Naive thymus-derived CD4-positive, alpha-beta T cell (primary cell): ENCODE data around the gene STAG2. TPM values are rescaled to one million over a fixed set of nuclear protein-coding genes. Genes with fewer than 3 reads are reported as not detected.

ENCODE experiments used
- ATAC-seq: fragments of 150-1000 bp; cut with Tn5 transposase; 2 replicates; pipeline ENCODE4 v1.10.0; 2021; ENCODE audit warnings: mild to moderate bottlenecking, moderate library complexity
- CTCF ChIA-PET: fragments of 350-600 bp; sonication (Branson Sonifier 250); formaldehyde crosslinking; loops from one replicate; lab custom pipeline; 2021; ENCODE audit warnings: antibody characterized with exemption; lab: Charles Lee
- POLR2A ChIA-PET: fragments of 350-600 bp; sonication (Branson Sonifier 250); formaldehyde crosslinking; loops from one replicate; lab custom pipeline; 2021; ENCODE audit warnings: antibody characterized with exemption, inconsistent platforms; lab: Charles Lee
- DNase-seq, 9 donors: peaks; one replicate each; pipeline versions ENCODE4 v3.0.0 to v3.0.0-alpha.2; 2020 to 2022; ENCODE audit warnings: mixed read lengths in 1 of 9
- H3K27ac ChIP-seq: one replicate; pipeline ENCODE4 v1.7.0; 2013; ENCODE audit warnings: mild to moderate bottlenecking, low read depth, low read length, moderate library complexity
- H3K27me3 ChIP-seq, 2 donors: one replicate each; pipeline ENCODE4 v1.7.0; 2013; ENCODE audit warnings: low read length in 2 of 2, mild to moderate bottlenecking in 2 of 2, moderate library complexity in 2 of 2; ENCODE audit not compliant: control insufficient read depth in 2 of 2, insufficient read depth in 2 of 2
- H3K36me3 ChIP-seq, 3 experiments: 1 replicate in 2 of 3; 2 replicates in 1 of 3; pipeline ENCODE4 v1.7.0; 2013; ENCODE audit warnings: low read length in 3 of 3, mild to moderate bottlenecking in 3 of 3, moderate library complexity in 1 of 3; ENCODE audit not compliant: insufficient read depth in 3 of 3, control insufficient read depth in 2 of 3
- H3K4me1 ChIP-seq, 2 donors: one replicate each; pipeline ENCODE4 v1.7.0; 2013; ENCODE audit warnings: low read length in 2 of 2, mild to moderate bottlenecking in 2 of 2, moderate library complexity in 1 of 2; ENCODE audit not compliant: control insufficient read depth in 2 of 2, insufficient read depth in 2 of 2
- H3K4me3 ChIP-seq: 2 replicates; pipeline ENCODE4 v1.7.0; 2013; ENCODE audit warnings: mild to moderate bottlenecking, low read length
- H3K9me3 ChIP-seq, 3 experiments: 1 replicate in 2 of 3; 2 replicates in 1 of 3; pipeline ENCODE4 v1.7.0; 2013; ENCODE audit warnings: low read length in 3 of 3; ENCODE audit not compliant: control insufficient read depth in 2 of 3
- H3K27ac Mint-ChIP-seq, 9 donors: one replicate each; pipeline ENCODE4 v1.8.0; 2020 to 2022; ENCODE audit warnings: mixed read lengths in 9 of 9, mild to moderate bottlenecking in 8 of 9, moderate library complexity in 5 of 9, inconsistent platforms in 2 of 9
- H3K27me3 Mint-ChIP-seq, 5 donors: one replicate each; pipeline ENCODE4 v1.8.0; 2021 to 2022; ENCODE audit warnings: mixed read lengths in 5 of 5, mild to moderate bottlenecking in 1 of 5
- H3K36me3 Mint-ChIP-seq, 5 donors: one replicate each; pipeline ENCODE4 v1.8.0; 2020 to 2022; ENCODE audit warnings: mixed read lengths in 5 of 5, mild to moderate bottlenecking in 3 of 5, inconsistent platforms in 1 of 5
- H3K4me1 Mint-ChIP-seq, 7 donors: one replicate each; pipeline ENCODE4 v1.8.0; 2020 to 2022; ENCODE audit warnings: mixed read lengths in 7 of 7, mild to moderate bottlenecking in 3 of 7, inconsistent platforms in 1 of 7
- H3K4me3 Mint-ChIP-seq, 10 donors: one replicate each; pipeline ENCODE4 v1.8.0; 2020 to 2022; ENCODE audit warnings: mild to moderate bottlenecking in 10 of 10, mixed read lengths in 10 of 10, moderate library complexity in 6 of 10, inconsistent platforms in 2 of 10
- H3K9me3 Mint-ChIP-seq, 11 donors: one replicate each; pipeline ENCODE4 v1.8.0; 2020 to 2022; ENCODE audit warnings: mixed read lengths in 11 of 11, mild to moderate bottlenecking in 4 of 11, inconsistent platforms in 1 of 11, moderate library complexity in 1 of 11
- intact Hi-C, 2 donors: fragments of 100-400 bp; cut with micrococcal nuclease; formaldehyde crosslinking; loops; one replicate each; pipeline ENCODE4 v1.15.1; 2023
- polyA plus RNA-seq, 2 donors: library from polyadenylated mRNA; unstranded; fragments of 300-500 nt; fragmentation: Illumina TruSeq; gene quantifications; one replicate each; pipeline ENCODE4 v1.2.3, GENCODE V29; 2021
- total RNA-seq, 6 experiments: library from RNA in 5 of 6; stranded (reverse) in 5 of 6; gene quantifications; 1 replicate in 5 of 6; 2 replicates in 1 of 6; pipeline ENCODE4 v1.2.3 and lab custom pipeline; 2021 to 2026

The STAG2 gene
- total and polyA plus RNA-seq, 7 experiments from 2014 or later: 73.6 to 124 (median 84.6) TPM

DNA sequence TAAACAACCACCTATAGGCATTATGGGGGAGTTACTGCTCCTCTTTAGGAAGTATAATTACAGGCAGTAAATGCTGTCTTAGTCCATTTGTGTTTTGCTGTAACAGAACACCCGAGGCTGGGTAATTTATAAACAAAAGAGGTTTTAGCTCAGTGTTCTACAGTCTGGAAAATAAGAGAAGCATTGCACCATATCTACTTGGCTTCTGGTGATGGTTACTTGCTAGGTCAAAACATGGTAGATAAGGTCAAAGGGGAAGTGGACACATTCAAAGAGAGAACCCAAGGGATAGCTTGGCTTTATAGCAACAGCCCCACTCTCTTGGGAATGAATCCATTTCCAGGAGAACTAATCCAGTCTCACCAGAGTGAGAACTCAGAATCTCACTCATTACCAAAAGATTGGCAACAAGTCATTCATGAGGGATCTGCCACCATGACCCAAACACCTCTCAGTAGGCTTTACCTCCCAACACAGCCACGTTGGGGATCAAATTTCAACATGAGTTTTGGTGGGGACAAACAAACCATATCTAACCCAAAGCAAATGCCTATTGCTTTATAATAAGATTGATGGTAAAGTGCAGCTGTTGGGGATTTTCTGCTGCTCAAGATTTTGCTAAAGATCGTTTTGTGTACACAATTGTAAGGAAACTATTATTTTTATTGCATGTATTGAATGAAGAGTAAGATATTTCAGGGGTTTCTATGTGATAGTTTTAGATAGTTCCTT is 32.6 kb downstream of the STAG2 start:
- DNase-seq (no peak), ATAC-seq (no peak)
- Mint-ChIP-seq H3K36me3 (peaks cover 0 to 9% (median 0%) of the 10 kb centered on the region in 5 donors), H3K27me3 (no peaks in the 10 kb centered on the region), H3K4me1 (peaks cover 5 to 73% (median 58%) of the 10 kb centered on the region in 7 donors), H3K9me3 (no peaks in the 10 kb centered on the region), H3K27ac (peak overlapping the region in 3 of 9 donors; percentile 14 to 52 (median 51)), H3K4me3 (peak overlapping the region in 1 of 10 donors; percentile 18)
- CTCF ChIA-PET: no interaction called here
- Histone ChIP-seq H3K9me3 (no peaks in the 10 kb centered on the region), H3K36me3 (no peaks in the 10 kb centered on the region), H3K4me3 (no peak overlapping the region), H3K27ac (no peak overlapping the region), H3K4me1 (peaks cover 8 to 10% of the 10 kb centered on the region in 2 donors), H3K27me3 (no peaks in the 10 kb centered on the region)
- intact Hi-C loops: loop anchor here in 1 of 2 donors (2.0 kb wide), 1 partner anchor 17 kb away; no protein-coding TSS in a partner anchor
- POLR2A ChIA-PET: interaction anchor here (0.8 to 1.0 kb wide), 2 partner anchors 9 to 98 kb away, joined by 3 read pairs; no protein-coding TSS in a partner anchor

DNA sequence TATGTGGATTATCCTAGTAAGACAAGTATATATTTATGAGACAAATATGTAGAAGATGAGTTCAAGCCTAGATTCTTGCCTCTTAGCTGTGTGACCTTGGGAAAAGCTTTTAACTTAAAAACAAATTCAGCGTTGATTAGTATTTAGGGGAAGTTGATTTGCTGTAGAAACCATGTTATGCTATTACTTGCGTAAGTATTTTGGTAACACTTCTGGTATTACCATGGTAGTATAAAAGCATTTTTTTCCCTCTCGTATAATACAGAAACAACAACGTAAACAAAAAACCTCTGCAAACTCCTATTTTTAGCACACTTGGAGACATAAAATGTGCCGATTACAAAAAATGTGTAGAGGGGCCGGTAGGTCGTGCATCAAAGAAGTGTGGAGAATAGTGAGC is 33.2 kb downstream of the STAG2 start:
- H3K4me1 Mint-ChIP-seq: peaks cover 9 to 74% (median 57%) of the 10 kb centered on the region in 7 donors
- peak overlapping the region in 3 of 10 donors; percentile 18 to 44 (median 44) for H3K4me3 Mint-ChIP-seq
- ChIA-PET POLR2A (no interaction called here), CTCF (no interaction called here)
- H3K27me3 ChIP-seq: no peaks in the 10 kb centered on the region
- no peaks in the 10 kb centered on the region for H3K27me3 Mint-ChIP-seq
- peak; percentile 41 for ATAC-seq
- H3K36me3 ChIP-seq: no peaks in the 10 kb centered on the region
- DNase-seq: no peak
- H3K9me3 ChIP-seq: no peaks in the 10 kb centered on the region
- H3K9me3 Mint-ChIP-seq: no peaks in the 10 kb centered on the region
- peaks cover 8 to 10% of the 10 kb centered on the region in 2 donors for H3K4me1 ChIP-seq
- no peak overlapping the region for H3K27ac ChIP-seq
- intact Hi-C loops: loop anchor here in 1 of 2 donors (2.0 kb wide), 1 partner anchor 16 kb away; no protein-coding TSS in a partner anchor
- H3K27ac Mint-ChIP-seq: peak overlapping the region in 2 of 9 donors; percentile 51 to 52
- no peak overlapping the region for H3K4me3 ChIP-seq
- H3K36me3 Mint-ChIP-seq: peaks cover 0 to 8% (median 0%) of the 10 kb centered on the region in 5 donors

DNA sequence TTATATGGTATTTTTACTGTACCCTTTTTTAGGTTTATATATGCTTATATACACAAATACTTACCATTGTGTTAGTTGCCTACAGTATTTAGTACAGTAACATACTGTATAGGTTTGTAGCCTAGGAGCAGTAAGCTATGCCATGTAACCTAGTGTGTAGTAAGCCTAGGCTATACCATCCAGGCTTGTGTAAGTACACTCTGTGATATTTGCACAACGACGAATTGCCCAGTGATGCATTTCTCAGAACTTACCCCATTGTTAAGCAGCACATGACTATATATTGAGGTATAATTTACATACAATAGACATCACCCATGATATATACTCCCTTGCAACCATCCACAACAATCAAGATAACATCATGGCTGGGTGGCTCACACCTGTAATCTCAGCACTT is 40.1 kb downstream of the STAG2 start:
- Mint-ChIP-seq H3K27me3 (no peaks in the 10 kb centered on the region), H3K27ac (peak overlapping the region in 1 of 9 donors; percentile 34), H3K4me3 (no peak overlapping the region), H3K4me1 (peaks cover 17 to 57% (median 38%) of the 10 kb centered on the region in 7 donors), H3K36me3 (peaks cover 0 to 12% (median 4%) of the 10 kb centered on the region in 5 donors), H3K9me3 (peaks cover 0 to 2% (median 0%) of the 10 kb centered on the region in 11 donors)
- POLR2A ChIA-PET: no interaction called here
- H3K4me3 ChIP-seq: no peak overlapping the region
- H3K27ac ChIP-seq: no peak overlapping the region
- no peaks in the 10 kb centered on the region for H3K36me3 ChIP-seq
- ATAC-seq: no peak
- H3K9me3 ChIP-seq: no peaks in the 10 kb centered on the region
- DNase-seq: no peak
- intact Hi-C loops: no loop called here
- H3K27me3 ChIP-seq: no peaks in the 10 kb centered on the region
- CTCF ChIA-PET: no interaction called here
- H3K4me1 ChIP-seq: peaks cover 5 to 9% of the 10 kb centered on the region in 2 donors

DNA sequence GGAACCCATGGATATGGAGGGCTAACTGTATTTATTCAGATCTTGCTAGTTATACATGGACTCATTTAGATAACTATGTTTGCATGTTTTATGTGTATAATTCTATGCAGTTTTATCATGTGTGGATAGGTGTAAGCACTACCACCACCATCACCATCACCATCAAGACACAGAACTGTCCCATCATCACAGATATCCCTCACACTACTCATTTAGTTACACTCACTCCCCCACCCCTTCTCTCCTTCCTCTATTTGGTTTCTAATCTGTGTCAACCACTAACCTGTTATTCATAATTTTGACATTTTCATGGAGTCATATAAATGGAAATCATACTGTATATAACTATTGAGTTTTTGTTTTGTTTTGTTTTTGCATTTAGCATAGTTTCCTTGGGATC is 43.7 kb downstream of the STAG2 start:
- peak overlapping the region in 7 of 10 donors; percentile 0 to 49 (median 11) for H3K4me3 Mint-ChIP-seq
- Histone ChIP-seq H3K36me3 (no peaks in the 10 kb centered on the region), H3K9me3 (no peaks in the 10 kb centered on the region), H3K4me1 (peaks cover 5 to 20% of the 10 kb centered on the region in 2 donors), H3K27me3 (no peaks in the 10 kb centered on the region), H3K4me3 (no peak overlapping the region), H3K27ac (no peak overlapping the region)
- H3K9me3 Mint-ChIP-seq: peaks cover 0 to 3% (median 0%) of the 10 kb centered on the region in 11 donors
- POLR2A ChIA-PET: no interaction called here
- ATAC-seq (no peak), DNase-seq (no peak)
- peaks cover 26 to 66% (median 53%) of the 10 kb centered on the region in 7 donors for H3K4me1 Mint-ChIP-seq
- CTCF ChIA-PET: no interaction called here
- intact Hi-C loops: no loop called here
- no peaks in the 10 kb centered on the region for H3K27me3 Mint-ChIP-seq
- peak overlapping the region in 5 of 9 donors; percentile 19 to 80 (median 28) for H3K27ac Mint-ChIP-seq
- H3K36me3 Mint-ChIP-seq: peaks cover 0 to 14% (median 0%) of the 10 kb centered on the region in 5 donors

DNA sequence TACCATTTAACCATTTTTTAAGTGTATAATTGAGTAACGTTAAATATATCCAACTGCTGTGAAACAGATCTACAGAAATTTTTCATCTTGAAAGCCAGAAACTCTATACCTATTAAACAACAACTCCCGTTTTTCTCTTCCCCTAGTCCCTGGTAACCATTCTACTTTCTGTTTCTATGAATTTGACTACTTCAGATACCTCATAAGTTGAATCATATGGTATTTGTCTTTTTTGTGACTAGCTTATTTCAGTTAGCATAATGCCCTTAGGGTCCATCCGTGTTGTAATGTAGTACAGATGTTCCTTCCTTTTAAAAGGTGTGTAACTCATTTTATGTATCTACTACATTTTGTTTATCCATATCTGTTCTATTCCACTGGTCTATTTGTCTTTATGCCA is 48.7 kb downstream of the STAG2 start:
- H3K4me3 Mint-ChIP-seq: peak overlapping the region in 7 of 10 donors; percentile 0 to 69 (median 52)
- POLR2A ChIA-PET: no interaction called here
- H3K36me3 Mint-ChIP-seq: peaks cover 0 to 8% (median 0%) of the 10 kb centered on the region in 5 donors
- no peak overlapping the region for H3K27ac ChIP-seq
- no peak overlapping the region for H3K4me3 ChIP-seq
- H3K36me3 ChIP-seq: no peaks in the 10 kb centered on the region
- no peaks in the 10 kb centered on the region for H3K9me3 ChIP-seq
- H3K27me3 ChIP-seq: no peaks in the 10 kb centered on the region
- intact Hi-C loops: loop anchor here in 1 of 2 donors (2.0 kb wide), 1 partner anchor 15 kb away; no protein-coding TSS in a partner anchor
- CTCF ChIA-PET: no interaction called here
- no peaks in the 10 kb centered on the region for H3K27me3 Mint-ChIP-seq
- peaks cover 27 to 85% (median 70%) of the 10 kb centered on the region in 7 donors for H3K4me1 Mint-ChIP-seq
- H3K27ac Mint-ChIP-seq: peak overlapping the region in 6 of 9 donors; percentile 30 to 78 (median 66)
- peaks cover 0 to 5% (median 0%) of the 10 kb centered on the region in 11 donors for H3K9me3 Mint-ChIP-seq
- DNase-seq (no peak), ATAC-seq (no peak)
- peaks cover 13 to 31% of the 10 kb centered on the region in 2 donors for H3K4me1 ChIP-seq

DNA sequence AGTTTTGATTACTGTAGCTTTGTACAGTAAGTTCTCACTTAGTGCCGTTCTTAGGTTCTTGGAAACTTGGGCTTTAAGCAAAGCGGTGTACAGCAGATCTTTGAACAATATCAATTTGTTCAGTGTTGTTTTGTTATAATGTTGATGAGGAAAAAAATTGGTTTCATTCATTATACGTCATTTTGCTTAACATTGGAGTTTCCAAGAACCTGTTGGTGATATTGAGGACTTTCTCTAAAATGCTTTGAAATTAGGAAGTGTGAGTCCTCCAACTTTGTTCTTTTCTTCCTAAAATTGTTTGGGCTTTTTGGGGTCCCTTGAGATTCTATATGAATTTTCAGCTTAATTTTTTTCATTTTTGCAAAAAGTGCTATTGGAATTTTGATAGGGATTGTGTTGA is 49.1 kb downstream of the STAG2 start:
- H3K4me3 ChIP-seq: no peak overlapping the region
- H3K27me3 ChIP-seq: no peaks in the 10 kb centered on the region
- Mint-ChIP-seq H3K27me3 (no peaks in the 10 kb centered on the region), H3K4me3 (peak overlapping the region in 6 of 10 donors; percentile 27 to 69 (median 52)), H3K36me3 (peaks cover 0 to 6% (median 0%) of the 10 kb centered on the region in 5 donors), H3K9me3 (peaks cover 0 to 3% (median 0%) of the 10 kb centered on the region in 11 donors), H3K27ac (peak overlapping the region in 5 of 9 donors; percentile 30 to 78 (median 75)), H3K4me1 (peaks cover 24 to 85% (median 68%) of the 10 kb centered on the region in 7 donors)
- peaks cover 9 to 28% of the 10 kb centered on the region in 2 donors for H3K4me1 ChIP-seq
- CTCF ChIA-PET: no interaction called here
- DNase-seq (no peak), ATAC-seq (no peak)
- H3K36me3 ChIP-seq: no peaks in the 10 kb centered on the region
- no peaks in the 10 kb centered on the region for H3K9me3 ChIP-seq
- POLR2A ChIA-PET: no interaction called here
- no peak overlapping the region for H3K27ac ChIP-seq
- intact Hi-C loops: loop anchor here in 1 of 2 donors (2.0 kb wide), 1 partner anchor 16 kb away; no protein-coding TSS in a partner anchor
